Measurements from ENCODE around the gene UCK2.
A peak's percentile ranks its signal among the peaks of the same experiment; 100 is the strongest.

Gene UCK2

DNA sequence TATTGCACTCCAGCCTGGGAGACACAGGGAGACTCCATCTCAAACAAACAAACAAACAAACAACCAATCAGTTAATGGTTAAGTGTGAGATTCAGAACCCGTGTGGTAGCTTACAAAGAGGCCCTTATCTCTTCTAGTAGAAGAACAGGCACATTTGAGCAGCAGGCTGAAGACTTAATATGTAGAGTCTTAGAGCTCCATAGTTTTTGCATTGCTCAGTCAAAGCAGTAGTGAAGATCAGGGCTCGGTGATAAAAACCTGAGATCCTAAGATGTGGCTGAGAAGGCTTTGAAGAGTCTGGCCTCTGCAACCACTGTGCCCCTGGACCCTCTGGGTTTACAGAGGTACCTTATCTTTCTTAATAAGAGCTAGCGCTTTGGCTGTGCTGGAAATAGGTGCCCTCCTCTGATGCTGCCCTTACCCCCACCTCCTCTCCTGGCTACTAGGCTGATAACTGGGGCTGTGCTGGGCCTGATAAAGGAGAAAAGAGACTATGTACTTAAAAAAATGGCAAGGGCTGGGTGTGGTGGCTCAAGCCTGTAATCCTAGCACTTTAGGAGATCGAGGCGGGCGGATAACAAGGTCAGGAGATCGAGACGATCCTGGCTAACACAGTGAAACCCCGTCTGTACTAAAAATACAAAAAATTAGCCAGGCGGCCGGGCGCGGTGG, 10.5 kb upstream of the UCK2 start:
- H3K9me3 ChIP-seq (ENCODE audit: control insufficient read depth in 1 of 2, low read length in 2 of 2): no peaks in the 10 kb centered on the region
- H3K36me3 ChIP-seq (ENCODE audit: control insufficient read depth in 1 of 2, insufficient read depth in 2 of 2, low read length in 2 of 2): no peaks in the 10 kb centered on the region
- no peaks in the 10 kb centered on the region for H3K4me1 ChIP-seq (ENCODE audit: control insufficient read depth in 1 of 2, insufficient read depth in 2 of 2, low read length in 2 of 2)
- no peak overlapping the region for H3K4me3 ChIP-seq (ENCODE audit: low read depth in 1 of 2, low read length in 2 of 2)
- no peak overlapping the region for H3K27ac ChIP-seq (ENCODE audit: low read length)
- no peaks in the 10 kb centered on the region for H3K27me3 ChIP-seq (ENCODE audit: low read depth, low read length)

DNA sequence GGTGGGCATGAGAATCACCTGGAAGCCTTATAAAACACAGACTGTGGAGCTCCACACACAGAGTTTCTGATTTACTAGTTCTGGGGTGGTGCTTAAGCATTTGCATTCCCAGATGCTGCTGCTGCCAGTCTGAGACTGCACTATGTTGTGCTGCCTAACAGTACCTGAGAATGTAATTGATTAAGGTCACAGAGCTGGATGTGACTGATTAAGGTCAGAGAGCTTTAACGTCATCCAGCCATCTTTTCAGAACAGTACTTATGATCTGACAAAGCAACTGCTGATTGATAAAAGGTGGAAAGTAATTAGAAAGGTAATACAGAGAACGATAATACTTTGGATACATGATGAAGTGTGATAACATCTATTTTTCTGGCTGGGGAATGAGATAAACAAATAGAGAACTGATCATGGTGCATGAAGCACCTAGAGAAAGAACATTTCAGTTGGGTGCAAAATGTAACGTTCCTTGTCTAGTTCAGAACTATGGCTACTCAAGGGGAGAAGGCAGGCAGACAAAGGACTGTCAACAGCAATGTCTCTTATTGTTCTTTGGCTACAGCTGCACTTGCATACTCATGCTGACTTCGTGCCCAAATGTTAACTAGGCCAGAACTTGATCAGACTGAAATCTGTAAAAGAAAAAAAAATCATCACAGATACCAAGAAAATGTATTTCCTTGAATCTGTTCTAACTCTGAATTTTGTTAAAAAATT, 3.7 kb upstream of the UCK2 start:
- Histone ChIP-seq H3K9me3 (ENCODE audit: control insufficient read depth in 1 of 2, low read length in 2 of 2) (no peaks in the 10 kb centered on the region), H3K27me3 (ENCODE audit: low read depth, low read length) (no peaks in the 10 kb centered on the region), H3K27ac (ENCODE audit: low read length) (no peak overlapping the region), H3K4me1 (ENCODE audit: control insufficient read depth in 1 of 2, insufficient read depth in 2 of 2, low read length in 2 of 2) (peaks cover 0 to 4% of the 10 kb centered on the region in 2 donors), H3K4me3 (ENCODE audit: low read depth in 1 of 2, low read length in 2 of 2) (no peak overlapping the region), H3K36me3 (ENCODE audit: control insufficient read depth in 1 of 2, insufficient read depth in 2 of 2, low read length in 2 of 2) (no peaks in the 10 kb centered on the region)

GRCh38 chr1:165824269-165824643, 3.2 kb upstream of the UCK2 start:
- Histone ChIP-seq H3K4me3 (ENCODE audit: low read depth in 1 of 2, low read length in 2 of 2) (no peak overlapping the region), H3K27ac (ENCODE audit: low read length) (no peak overlapping the region), H3K27me3 (ENCODE audit: low read depth, low read length) (no peaks in the 10 kb centered on the region), H3K4me1 (ENCODE audit: control insufficient read depth in 1 of 2, insufficient read depth in 2 of 2, low read length in 2 of 2) (peaks cover 0 to 6% of the 10 kb centered on the region in 2 donors), H3K36me3 (ENCODE audit: control insufficient read depth in 1 of 2, insufficient read depth in 2 of 2, low read length in 2 of 2) (no peaks in the 10 kb centered on the region), H3K9me3 (ENCODE audit: control insufficient read depth in 1 of 2, low read length in 2 of 2) (no peaks in the 10 kb centered on the region)

DNA sequence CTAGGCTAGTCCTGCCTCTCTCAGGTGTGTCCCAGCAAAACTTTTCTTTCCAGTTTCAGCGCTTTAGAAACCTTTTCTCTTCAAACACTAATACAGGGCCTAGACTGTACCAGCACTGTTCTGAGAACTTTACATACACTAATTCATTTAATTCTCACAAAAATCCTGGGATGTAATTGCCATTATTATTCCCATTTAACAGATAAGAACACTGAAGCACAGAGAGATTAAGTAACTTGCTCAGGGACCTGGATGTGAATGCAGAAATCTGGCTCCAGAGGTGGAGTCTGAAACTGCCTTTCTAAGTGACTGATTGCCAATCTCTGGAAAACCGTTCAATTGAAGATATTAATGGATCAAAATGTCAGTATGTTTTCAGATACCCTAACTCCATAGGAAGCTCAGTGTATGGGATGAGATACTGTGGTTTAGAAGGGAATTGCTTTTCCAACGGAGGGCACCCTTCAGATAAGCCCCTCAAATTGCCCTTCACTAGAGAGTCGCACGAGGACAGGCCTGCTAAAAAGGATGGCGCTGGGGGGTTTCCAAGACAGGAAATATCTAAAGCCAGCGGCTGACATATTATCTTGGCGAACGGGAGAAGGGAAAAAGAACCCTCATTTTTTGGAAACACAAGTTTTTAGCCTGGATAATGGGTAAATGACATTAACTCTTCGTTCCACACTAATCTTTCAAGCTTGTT, 698 bp upstream of the UCK2 start:
- H3K9me3 ChIP-seq (ENCODE audit: control insufficient read depth in 1 of 2, low read length in 2 of 2): no peaks in the 10 kb centered on the region
- H3K36me3 ChIP-seq (ENCODE audit: control insufficient read depth in 1 of 2, insufficient read depth in 2 of 2, low read length in 2 of 2): no peaks in the 10 kb centered on the region
- peaks cover 0 to 9% of the 10 kb centered on the region in 2 donors for H3K4me1 ChIP-seq (ENCODE audit: control insufficient read depth in 1 of 2, insufficient read depth in 2 of 2, low read length in 2 of 2)
- H3K27me3 ChIP-seq (ENCODE audit: low read depth, low read length): no peaks in the 10 kb centered on the region
- peak overlapping the region; percentile 71 for H3K27ac ChIP-seq (ENCODE audit: low read length)
- peak overlapping the region; percentile 52 to 90 for H3K4me3 ChIP-seq (ENCODE audit: low read depth in 1 of 2, low read length in 2 of 2)

- Histone ChIP-seq H3K4me1 (ENCODE audit: control insufficient read depth in 1 of 2, insufficient read depth in 2 of 2, low read length in 2 of 2) (peaks cover 0 to 9% of the 10 kb centered on the region in 2 donors), H3K4me3 (ENCODE audit: low read depth in 1 of 2, low read length in 2 of 2) (peak overlapping the region; percentile 90 to 97), H3K27me3 (ENCODE audit: low read depth, low read length) (no peaks in the 10 kb centered on the region), H3K36me3 (ENCODE audit: control insufficient read depth in 1 of 2, insufficient read depth in 2 of 2, low read length in 2 of 2) (no peaks in the 10 kb centered on the region), H3K27ac (ENCODE audit: low read length) (peak overlapping the region; percentile 96), H3K9me3 (ENCODE audit: control insufficient read depth in 1 of 2, low read length in 2 of 2) (no peaks in the 10 kb centered on the region)
Measured at GRCh38 chr1:165828103-165828668, 772 bp downstream of the UCK2 start.

DNA sequence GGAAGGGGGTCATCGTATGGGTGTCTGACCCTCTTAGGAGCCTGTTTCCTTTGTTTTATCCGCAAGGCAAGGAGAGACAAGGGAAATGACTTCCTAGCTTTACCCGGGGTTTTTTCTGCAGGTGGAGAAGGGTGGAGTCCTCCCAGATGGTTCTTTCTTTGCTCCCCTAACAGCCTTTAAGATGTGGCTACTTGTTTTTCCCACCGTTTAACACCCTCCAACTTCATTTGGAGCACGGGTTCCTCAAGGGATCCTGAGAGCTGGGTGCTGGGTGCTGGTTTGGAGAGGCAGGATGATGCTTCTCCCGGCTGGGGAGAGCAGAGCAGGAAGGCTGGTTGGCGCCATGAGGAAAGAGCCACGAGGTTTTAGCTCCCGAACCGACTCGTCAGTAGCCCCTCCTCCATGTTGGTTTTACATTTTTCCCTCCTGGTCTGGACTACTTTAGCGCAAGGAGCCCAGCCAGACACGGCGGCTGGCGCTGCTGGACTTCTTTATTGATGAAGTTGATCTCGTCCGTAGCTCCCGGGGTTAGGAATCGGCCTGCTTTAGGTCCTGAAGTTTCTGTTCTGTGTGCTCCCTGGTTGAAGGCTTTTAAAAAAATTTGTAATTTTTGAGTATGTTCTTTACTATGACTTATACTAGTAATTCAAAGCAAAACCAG, 1.4 kb downstream of the UCK2 start:
- Histone ChIP-seq H3K27me3 (ENCODE audit: low read depth, low read length) (no peaks in the 10 kb centered on the region), H3K4me3 (ENCODE audit: low read depth in 1 of 2, low read length in 2 of 2) (peak overlapping the region; percentile 90 to 97), H3K4me1 (ENCODE audit: control insufficient read depth in 1 of 2, insufficient read depth in 2 of 2, low read length in 2 of 2) (peaks cover 0 to 9% of the 10 kb centered on the region in 2 donors), H3K27ac (ENCODE audit: low read length) (peak overlapping the region; percentile 96), H3K36me3 (ENCODE audit: control insufficient read depth in 1 of 2, insufficient read depth in 2 of 2, low read length in 2 of 2) (no peaks in the 10 kb centered on the region), H3K9me3 (ENCODE audit: control insufficient read depth in 1 of 2, low read length in 2 of 2) (no peaks in the 10 kb centered on the region)

DNA sequence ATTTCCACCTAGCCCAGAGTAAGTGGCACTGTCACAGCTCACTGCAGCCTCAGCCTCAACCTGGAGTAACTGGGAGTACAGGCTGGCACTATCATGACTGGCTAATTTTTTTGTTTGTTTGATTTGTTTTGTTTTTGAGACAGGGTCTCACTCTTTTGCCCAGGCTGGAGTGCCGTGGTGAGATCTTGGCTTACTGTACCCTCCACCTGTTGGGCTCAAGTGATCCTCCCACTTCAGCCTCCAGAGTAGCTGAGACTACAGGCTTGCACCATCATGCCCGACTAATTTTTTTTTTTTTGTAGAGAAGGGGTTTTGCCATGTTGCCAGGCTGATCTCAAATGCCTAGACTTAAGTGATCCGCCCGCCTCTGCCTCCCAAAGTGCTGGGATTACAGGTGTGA, 2.5 kb downstream of the UCK2 start:
- no peak overlapping the region for H3K27ac ChIP-seq (ENCODE audit: low read length)
- no peaks in the 10 kb centered on the region for H3K27me3 ChIP-seq (ENCODE audit: low read depth, low read length)
- H3K4me3 ChIP-seq (ENCODE audit: low read depth in 1 of 2, low read length in 2 of 2): no peak overlapping the region
- H3K4me1 ChIP-seq (ENCODE audit: control insufficient read depth in 1 of 2, insufficient read depth in 2 of 2, low read length in 2 of 2): peaks cover 0 to 9% of the 10 kb centered on the region in 2 donors
- H3K9me3 ChIP-seq (ENCODE audit: control insufficient read depth in 1 of 2, low read length in 2 of 2): no peaks in the 10 kb centered on the region
- no peaks in the 10 kb centered on the region for H3K36me3 ChIP-seq (ENCODE audit: control insufficient read depth in 1 of 2, insufficient read depth in 2 of 2, low read length in 2 of 2)

- Histone ChIP-seq H3K9me3 (ENCODE audit: control insufficient read depth in 1 of 2, low read length in 2 of 2) (no peaks in the 10 kb centered on the region), H3K4me1 (ENCODE audit: control insufficient read depth in 1 of 2, insufficient read depth in 2 of 2, low read length in 2 of 2) (peaks cover 0 to 9% of the 10 kb centered on the region in 2 donors), H3K27ac (ENCODE audit: low read length) (no peak overlapping the region), H3K27me3 (ENCODE audit: low read depth, low read length) (no peaks in the 10 kb centered on the region), H3K4me3 (ENCODE audit: low read depth in 1 of 2, low read length in 2 of 2) (no peak overlapping the region), H3K36me3 (ENCODE audit: control insufficient read depth in 1 of 2, insufficient read depth in 2 of 2, low read length in 2 of 2) (no peaks in the 10 kb centered on the region)
Measured at GRCh38 chr1:165831146-165831545, 3.7 kb downstream of the UCK2 start.

DNA sequence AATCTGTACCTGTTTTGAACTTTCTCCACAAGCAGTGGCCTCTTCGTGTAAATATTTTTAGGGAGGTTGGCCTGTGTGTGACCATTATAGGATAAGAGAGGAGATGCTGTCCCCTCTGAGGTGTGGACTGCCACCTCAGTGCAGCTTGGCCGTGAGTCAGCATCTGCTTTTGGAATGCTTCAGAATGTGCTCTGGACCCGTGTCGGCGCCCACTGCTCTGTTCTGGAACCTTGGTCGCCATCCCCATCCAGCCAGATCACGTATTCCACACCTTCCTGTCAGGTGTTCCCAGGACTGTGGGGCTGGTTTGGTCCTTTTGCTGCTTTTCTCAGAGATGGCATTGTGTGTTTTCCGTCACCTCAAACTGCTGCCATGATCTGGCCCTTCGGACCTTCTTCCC, 5.5 kb downstream of the UCK2 start:
- Histone ChIP-seq H3K9me3 (ENCODE audit: control insufficient read depth in 1 of 2, low read length in 2 of 2) (no peaks in the 10 kb centered on the region), H3K36me3 (ENCODE audit: control insufficient read depth in 1 of 2, insufficient read depth in 2 of 2, low read length in 2 of 2) (no peaks in the 10 kb centered on the region), H3K4me3 (ENCODE audit: low read depth in 1 of 2, low read length in 2 of 2) (no peak overlapping the region), H3K27ac (ENCODE audit: low read length) (no peak overlapping the region), H3K4me1 (ENCODE audit: control insufficient read depth in 1 of 2, insufficient read depth in 2 of 2, low read length in 2 of 2) (peaks cover 0 to 5% of the 10 kb centered on the region in 2 donors), H3K27me3 (ENCODE audit: low read depth, low read length) (no peaks in the 10 kb centered on the region)

GRCh38 chr1:165833358-165833757, 5.9 kb downstream of the UCK2 start:
- Histone ChIP-seq H3K36me3 (ENCODE audit: control insufficient read depth in 1 of 2, insufficient read depth in 2 of 2, low read length in 2 of 2) (no peaks in the 10 kb centered on the region), H3K27ac (ENCODE audit: low read length) (no peak overlapping the region), H3K9me3 (ENCODE audit: control insufficient read depth in 1 of 2, low read length in 2 of 2) (no peaks in the 10 kb centered on the region), H3K4me3 (ENCODE audit: low read depth in 1 of 2, low read length in 2 of 2) (no peak overlapping the region), H3K27me3 (ENCODE audit: low read depth, low read length) (no peaks in the 10 kb centered on the region), H3K4me1 (ENCODE audit: control insufficient read depth in 1 of 2, insufficient read depth in 2 of 2, low read length in 2 of 2) (peaks cover 0 to 9% of the 10 kb centered on the region in 2 donors)

DNA sequence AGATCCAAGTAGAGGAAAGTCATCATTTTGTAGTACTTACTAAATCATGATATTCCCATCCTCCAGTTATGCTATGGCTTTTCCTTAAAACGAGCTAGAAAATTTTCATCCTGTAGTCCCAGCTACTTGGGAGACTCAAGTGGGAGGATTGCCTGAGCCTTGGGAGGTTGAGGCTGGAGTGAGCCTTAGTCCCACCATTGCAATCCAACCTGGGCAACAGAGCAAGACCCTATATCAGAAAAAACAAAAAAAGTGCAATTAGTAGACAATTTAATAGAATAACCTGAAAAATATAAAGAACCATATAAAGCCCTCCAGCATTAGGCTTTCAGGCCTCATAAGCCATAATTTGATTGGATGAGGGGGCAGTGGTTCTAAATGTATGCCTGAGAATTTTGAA, 6.8 kb downstream of the UCK2 start:
- Histone ChIP-seq H3K27me3 (ENCODE audit: low read depth, low read length) (no peaks in the 10 kb centered on the region), H3K4me3 (ENCODE audit: low read depth in 1 of 2, low read length in 2 of 2) (no peak overlapping the region), H3K9me3 (ENCODE audit: control insufficient read depth in 1 of 2, low read length in 2 of 2) (no peaks in the 10 kb centered on the region), H3K4me1 (ENCODE audit: control insufficient read depth in 1 of 2, insufficient read depth in 2 of 2, low read length in 2 of 2) (peaks cover 0 to 7% of the 10 kb centered on the region in 2 donors), H3K36me3 (ENCODE audit: control insufficient read depth in 1 of 2, insufficient read depth in 2 of 2, low read length in 2 of 2) (no peaks in the 10 kb centered on the region), H3K27ac (ENCODE audit: low read length) (no peak overlapping the region)

Data from muscle layer of duodenum (tissue), 2 donors.